Testis (tissue), 2 donors: ENCODE data around the gene FAM184B.

Experiments used
- CTCF ChIP-seq, 3 experiments: fragments of 450-650 bp in 2 of 3; fragments of 200-600 bp in 1 of 3; sonication (generic) in 1 of 3; IDR thresholded peaks; one replicate each; pipeline ENCODE4 v1.5.1; 2016 to 2019; ENCODE audit warnings: antibody characterized with exemption in 3 of 3, mild to moderate bottlenecking in 2 of 3, moderate library complexity in 1 of 3
- POLR2A ChIP-seq: fragments of 450-650 bp; IDR thresholded peaks from one replicate; pipeline ENCODE4 v1.6.1; 2017; ENCODE audit warnings: antibody characterized with exemption, mild to moderate bottlenecking, moderate library complexity

GRCh38 chr4:17722356-17722700, 59.1 kb downstream of the FAM184B start:
- TF ChIP-seq CTCF (IDR thresholded peaks at IDR 0.05) (no peak), POLR2A (no peak)
